Ecto neural progenitor cell (in vitro differentiated cells): ENCODE data around the gene CORO7.

ENCODE experiments used
- DNase-seq: peaks from one replicate; pipeline ENCODE4 v3.0.0-alpha.2; 2018; ENCODE audit warnings: low spot score

The CORO7 gene

DNA sequence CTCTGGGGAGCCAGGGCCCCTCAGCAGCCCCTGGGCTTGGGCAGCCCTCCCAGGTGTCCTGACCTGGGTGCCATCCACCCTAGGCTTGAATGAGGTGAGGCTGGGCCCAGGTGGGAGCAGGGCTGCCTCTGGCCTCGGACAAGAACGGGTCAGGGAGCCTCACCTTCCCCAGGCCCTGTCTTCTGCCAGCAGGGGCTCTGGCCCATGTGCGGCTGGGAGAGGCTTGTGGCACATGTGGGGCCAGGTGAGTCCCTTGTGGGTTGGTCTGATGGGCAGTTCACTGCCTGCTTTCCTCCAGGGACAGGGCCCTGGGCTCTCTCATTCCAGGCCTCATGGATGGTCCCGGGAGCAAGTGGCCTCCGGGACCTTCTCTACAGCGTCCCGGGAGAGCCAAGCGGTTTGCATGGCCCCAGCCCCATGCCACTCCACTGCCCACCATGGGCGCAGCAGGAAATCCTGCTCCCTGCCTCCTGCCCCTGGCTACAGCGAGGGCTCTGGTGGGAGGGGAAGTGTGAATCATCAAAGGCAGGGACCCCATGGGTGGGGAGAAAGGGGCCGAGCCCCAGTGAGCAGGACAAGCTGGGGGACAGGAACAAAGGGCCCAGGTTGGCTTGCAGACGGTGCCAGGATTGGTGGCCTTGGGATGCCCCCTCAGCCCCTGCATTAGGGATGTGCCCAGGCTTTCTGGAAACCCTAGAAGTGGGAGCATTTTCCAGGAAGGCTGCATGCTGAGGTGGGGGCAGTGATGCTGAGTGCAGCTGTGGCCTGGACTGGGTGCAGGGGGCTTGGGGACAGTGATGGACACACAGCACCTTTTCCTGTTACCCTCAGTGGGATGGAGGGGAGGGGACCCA, 32.6 kb downstream of the CORO7 start:
- no peak for DNase-seq

DNA sequence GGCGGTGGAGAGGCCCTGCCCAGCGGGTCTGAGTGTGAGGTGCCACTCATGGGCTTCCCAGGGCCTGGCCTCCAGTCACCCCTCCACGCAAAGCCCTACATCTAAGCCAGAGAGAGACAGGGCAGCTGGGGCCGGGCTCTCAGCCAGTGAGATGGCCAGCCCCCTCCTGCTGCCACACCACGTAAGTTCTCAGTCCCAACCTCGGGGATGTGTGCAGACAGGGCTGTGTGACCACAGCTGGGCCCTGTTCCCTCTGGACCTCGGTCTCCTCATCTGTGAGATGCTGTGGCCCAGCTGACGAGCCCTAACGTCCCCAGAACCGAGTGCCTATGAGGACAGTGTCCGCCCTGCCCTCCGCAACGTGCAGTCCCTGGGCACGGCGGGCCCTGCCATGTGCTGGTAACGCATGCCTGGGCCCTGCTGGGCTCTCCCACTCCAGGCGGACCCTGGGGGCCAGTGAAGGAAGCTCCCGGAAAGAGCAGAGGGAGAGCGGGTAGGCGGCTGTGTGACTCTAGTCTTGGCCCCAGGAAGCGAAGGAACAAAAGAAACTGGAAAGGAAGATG, 33.5 kb downstream of the CORO7 start:
- DNase-seq = no peak

DNA sequence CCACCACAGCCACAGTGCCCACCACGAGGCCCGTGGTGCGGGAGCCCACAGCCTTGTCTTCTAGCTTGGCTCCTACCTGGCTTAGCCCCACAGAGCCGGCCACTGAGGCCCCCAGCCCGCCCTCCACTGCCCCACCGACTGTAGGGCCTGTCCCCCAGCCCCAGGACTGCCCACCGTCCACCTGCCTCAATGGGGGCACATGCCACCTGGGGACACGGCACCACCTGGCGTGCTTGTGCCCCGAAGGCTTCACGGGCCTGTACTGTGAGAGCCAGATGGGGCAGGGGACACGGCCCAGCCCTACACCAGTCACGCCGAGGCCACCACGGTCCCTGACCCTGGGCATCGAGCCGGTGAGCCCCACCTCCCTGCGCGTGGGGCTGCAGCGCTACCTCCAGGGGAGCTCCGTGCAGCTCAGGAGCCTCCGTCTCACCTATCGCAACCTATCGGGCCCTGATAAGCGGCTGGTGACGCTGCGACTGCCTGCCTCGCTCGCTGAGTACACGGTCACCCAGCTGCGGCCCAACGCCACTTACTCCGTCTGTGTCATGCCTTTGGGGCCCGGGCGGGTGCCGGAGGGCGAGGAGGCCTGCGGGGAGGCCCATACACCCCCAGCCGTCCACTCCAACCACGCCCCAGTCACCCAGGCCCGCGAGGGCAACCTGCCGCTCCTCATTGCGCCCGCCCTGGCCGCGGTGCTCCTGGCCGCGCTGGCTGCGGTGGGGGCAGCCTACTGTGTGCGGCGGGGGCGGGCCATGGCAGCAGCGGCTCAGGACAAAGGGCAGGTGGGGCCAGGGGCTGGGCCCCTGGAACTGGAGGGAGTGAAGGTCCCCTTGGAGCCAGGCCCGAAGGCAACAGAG, 34.2 kb downstream of the CORO7 start:
- no peak for DNase-seq

DNA sequence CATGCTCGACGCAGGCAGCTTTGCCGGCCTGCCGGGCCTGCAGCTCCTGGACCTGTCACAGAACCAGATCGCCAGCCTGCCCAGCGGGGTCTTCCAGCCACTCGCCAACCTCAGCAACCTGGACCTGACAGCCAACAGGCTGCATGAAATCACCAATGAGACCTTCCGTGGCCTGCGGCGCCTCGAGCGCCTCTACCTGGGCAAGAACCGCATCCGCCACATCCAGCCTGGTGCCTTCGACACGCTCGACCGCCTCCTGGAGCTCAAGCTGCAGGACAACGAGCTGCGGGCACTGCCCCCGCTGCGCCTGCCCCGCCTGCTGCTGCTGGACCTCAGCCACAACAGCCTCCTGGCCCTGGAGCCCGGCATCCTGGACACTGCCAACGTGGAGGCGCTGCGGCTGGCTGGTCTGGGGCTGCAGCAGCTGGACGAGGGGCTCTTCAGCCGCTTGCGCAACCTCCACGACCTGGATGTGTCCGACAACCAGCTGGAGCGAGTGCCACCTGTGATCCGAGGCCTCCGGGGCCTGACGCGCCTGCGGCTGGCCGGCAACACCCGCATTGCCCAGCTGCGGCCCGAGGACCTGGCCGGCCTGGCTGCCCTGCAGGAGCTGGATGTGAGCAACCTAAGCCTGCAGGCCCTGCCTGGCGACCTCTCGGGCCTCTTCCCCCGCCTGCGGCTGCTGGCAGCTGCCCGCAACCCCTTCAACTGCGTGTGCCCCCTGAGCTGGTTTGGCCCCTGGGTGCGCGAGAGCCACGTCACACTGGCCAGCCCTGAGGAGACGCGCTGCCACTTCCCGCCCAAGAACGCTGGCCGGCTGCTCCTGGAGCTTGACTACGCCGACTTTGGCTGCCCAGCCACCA, 35.1 kb downstream of the CORO7 start:
- DNase-seq = no peak

DNA sequence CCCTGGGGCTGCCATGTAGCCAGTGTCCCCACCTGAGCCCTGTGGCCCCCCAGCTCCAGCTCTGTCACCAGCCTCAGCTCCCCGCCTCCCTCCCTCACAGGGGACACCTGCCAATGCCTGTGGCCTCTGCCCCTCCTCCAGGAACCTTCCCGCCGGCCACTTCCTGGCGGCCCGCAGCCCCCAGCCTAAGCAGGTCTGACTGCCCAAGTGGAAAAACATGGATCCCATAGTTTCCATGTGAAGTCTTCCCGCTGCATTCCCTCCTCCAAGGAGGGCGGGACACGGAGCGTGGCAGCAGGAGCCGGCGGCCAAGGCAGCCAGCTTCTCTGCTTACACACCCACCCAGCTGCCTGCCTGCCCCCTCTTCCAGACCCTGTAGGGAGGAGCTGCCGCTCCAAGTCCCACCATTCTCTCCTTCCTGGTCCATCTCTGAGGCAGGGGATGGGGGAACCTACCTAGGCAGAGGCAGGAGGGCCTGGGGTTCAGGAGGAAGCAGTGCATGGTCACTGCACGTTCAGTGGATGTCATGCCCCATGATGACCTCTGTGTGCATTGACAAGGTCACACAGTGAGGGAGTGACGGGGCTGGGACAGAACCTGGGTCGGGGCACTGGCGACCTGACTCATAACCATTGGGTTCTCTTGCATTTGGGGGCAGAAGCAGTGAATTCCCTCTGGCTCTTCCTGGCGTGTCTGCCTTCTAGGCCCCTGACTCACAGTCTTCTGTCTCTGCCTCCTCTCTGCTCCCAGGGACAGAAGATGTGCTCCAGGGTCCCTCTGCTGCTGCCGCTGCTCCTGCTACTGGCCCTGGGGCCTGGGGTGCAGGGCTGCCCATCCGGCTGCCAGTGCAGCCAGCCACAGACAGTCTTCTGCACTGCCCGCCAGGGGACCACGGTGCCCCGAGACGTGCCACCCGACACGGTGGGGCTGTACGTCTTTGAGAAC, 36.0 kb downstream of the CORO7 start:
- DNase-seq = no peak

DNA sequence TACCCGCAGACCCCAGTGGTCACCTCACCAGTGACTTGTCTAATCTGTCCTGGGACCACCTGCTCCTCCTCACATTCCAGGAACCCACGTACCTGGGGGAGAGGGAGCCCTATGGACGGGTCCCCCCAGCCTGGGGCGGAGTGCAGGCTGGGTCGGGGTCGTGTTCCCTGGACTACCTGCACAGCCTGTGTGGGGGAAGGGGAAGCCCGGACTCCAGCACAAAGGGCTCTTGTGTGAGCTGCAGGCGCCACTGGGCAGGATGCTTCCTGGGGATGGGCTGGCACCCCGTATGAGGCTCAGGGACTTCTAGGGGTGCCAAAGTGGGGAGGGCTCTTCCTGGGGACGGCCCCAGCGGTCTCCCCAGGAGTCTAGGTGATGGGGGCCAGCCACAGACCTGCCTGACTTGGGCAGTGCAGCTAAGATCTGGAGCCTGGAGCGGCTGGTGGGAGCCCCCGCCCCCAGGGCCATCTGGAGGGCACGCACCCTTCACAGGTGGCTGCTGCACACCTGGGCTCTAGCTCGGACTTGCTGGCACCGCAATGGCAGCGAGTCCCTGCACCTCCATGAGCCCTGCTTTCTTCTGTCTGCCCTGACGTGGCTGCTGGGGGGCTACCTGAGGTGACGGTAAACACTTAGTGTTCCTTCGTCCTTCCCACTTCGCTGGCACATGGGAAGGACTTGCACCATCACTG, 37.3 kb downstream of the CORO7 start:
- no peak for DNase-seq

DNA sequence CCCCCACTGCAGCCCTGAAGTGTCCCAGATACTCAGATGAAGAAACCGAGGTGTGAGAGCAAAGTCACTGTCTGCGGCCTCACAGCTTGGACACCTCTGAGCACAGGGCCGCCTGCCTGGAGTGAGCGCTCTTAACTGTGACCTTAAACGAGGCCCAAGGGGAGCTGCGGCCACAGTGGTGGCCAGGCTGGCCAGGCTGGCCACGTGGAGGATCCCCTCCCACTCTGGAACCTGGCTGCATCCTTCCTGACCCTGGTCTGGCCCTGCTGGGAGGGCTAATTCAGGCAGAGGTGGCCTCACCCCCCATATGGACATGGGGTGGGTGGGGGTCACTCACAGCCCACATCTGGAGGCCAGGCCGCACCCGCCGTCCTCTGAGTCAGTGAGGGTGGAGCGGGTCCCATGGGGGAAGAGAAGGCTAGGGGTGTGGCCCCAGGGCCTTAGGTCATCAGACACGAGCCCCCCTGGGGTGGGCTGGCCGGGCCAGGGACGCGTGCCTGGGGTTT, 38.2 kb downstream of the CORO7 start:
- no peak for DNase-seq

DNA sequence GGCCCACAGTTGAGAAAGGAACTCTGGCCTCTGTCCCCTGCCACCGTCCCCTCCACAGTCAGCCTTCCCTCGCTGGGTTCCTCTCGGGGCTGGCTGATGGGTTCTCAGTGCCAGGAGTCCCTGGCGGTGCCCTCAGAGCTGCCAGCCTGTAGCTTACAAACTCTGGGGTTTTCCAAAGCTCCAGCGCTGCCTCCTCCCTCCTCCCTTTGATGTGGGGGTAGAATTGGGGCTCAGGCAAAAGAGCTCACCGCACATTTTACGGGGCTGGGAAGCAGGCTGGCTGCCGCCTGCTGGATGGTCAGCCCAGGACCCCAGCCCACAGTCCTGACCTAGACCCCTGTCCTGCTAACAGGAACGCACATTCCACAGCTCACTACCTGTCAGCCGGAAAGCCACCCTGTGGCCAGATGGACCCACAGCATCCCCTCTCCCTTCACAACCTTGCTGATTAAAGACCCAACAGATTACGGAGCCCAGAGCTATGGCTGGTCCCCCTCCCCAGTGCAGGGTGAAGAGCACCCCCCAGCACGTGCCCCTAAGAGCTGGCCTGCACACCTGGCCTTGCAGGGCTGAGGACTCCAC, 38.7 kb downstream of the CORO7 start:
- no peak for DNase-seq

DNA sequence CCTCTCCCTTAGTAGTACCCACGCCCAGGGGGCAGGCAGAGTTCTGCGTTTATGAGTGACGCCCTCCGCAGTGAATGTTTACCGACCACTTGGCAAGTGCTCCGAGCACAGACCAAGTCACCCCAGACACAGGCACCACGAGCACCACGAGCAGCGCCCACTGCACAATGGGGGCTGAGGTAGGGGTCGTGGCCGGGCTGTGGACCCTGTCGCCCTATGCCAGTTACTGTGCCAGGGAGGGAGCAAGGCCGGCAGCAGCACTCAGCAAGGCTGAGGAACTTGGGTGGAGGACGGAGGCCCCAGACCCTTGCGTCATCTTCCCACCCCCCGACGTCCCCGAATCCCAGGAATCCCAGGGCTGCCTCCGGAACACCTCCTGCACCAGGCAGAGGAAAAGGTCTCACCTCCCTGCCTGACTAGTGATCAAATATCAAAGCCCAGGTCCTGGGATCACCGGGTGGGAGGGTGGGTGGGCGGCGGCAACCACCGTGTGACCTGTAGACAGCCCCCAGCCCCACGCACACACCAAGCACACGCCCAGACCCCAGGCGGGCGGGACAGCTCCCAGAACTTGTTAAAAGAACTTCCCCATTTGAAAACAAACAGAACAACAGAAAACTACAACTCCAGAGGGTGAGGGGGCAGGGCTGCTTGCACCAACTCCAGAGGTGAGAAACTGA, 39.4 kb downstream of the CORO7 start:
- no peak for DNase-seq

DNA sequence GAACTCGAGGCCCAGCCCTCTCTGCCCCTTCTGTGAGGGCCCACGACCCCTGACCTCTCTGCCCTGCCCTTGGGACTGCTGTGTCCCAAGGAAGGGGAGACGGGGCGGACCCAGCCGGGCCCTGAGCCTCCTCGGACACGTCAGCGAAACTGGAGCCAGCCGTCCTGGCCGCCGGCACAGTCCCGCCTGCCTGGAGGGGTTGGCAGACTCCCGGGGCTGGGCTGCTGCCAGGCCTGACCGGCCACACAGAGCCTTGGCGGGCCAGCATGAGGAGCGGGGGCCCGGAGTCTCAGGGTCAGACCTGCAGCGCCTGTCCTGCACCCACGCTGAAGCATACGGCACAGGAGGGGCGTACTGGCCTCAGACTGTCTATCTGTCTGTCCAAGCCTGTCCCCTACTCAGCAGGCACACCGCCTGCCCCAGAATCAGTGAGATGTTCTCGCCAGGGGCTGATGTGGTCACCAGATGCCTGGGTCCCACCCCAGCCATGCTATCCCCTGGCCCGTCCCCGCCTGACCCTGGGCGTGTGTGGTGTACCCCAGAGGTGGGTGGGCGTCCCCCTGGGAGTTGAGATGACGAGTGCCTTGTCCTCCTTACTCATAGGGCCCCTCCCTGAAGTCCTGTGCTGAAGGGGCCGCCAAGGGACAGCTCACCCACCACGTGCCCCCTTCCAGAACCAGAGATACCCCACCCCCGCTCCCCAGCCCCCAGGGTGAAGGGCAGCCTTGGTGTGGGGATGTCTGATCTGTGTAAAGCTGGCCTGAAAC, 40.1 kb downstream of the CORO7 start:
- DNase-seq = no peak

DNA sequence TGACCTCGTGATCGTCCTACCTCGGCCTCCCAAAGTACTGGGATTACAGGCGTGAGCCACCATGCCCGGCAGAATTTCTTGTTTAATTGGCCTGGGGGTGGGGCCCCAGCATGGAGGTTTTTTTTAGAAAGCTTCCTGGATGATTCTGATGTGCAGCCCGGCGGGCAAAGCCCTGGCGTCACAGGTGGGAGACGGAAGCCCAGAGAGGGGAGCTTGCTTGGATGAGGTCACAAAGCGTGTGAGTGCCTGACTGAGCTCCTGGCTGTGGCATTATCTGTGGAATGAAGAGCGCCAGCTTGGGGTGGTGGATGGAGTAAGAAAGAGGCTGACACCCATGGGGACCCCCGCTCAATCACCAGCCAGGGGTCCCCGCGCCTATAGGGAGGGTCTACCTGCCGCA, 40.7 kb downstream of the CORO7 start:
- no peak for DNase-seq

DNA sequence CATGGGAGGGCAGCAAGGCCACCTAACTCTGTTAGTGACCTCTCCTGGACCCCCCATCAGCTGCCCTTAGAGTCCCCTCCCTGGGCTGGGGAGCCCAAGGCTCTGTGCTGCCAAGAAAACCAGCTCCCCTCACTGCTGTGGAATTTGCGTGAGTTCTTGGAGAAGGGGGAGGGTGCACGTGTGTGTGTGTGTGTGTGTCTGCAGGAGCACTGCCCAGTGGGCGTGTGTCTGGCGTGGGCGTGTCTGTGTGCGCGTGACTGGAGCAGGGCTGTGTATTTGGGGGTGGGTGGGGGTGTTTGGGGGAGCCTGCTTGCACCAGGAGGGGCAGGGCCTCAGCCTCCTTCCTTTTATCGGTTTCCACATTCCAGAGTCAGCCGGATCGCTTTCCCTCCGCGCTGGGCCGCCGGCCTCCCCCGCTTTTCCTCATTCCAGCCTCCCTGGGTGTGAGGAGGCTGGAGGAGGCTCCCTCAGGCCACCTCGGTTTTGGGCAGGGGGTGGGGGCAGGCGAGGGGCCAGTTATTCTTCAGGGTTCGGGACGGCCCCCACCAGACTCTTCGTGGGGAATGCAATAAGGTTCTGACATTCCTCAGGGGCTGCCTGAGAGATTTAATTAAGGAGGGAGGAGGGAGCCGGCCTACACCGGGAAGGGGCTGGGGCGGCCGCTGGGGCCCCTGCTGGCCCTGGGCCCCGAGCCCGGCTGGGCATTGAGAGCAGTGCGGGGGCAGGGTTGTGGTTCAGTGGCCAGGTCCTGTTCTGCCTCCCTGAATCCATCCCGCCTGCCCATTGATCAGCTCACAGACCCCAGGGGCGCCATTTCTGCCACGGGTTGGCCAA, 42.3 kb downstream of the CORO7 start:
- peak; percentile 78 for DNase-seq

DNA sequence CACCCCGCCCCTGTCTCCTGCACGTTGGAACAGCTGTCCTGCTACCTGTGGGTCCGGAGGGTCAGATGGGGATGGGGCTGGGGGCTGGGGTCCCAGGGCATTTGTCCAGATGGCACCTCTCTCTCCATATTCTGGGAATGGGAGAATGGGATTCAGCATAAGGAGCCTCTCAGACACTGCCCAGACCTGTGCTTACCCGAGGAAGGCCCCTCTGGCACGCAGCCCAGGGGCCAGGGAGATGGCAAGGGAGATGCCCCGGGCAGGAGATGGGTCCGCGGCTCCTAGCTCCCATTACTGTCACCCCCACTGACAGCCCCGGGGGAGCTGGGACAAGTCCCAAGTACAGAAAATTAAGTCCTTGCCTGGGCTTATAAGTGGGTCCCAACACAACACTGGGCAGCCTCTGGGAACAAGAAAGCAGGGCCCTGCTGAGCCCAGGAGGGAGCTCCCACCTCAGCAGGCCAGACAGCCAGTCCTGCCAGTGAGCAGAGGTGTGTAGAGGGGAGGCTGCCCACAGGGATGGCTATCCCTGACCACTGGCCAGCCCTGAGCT, 43.0 kb downstream of the CORO7 start:
- DNase-seq = no peak

DNA sequence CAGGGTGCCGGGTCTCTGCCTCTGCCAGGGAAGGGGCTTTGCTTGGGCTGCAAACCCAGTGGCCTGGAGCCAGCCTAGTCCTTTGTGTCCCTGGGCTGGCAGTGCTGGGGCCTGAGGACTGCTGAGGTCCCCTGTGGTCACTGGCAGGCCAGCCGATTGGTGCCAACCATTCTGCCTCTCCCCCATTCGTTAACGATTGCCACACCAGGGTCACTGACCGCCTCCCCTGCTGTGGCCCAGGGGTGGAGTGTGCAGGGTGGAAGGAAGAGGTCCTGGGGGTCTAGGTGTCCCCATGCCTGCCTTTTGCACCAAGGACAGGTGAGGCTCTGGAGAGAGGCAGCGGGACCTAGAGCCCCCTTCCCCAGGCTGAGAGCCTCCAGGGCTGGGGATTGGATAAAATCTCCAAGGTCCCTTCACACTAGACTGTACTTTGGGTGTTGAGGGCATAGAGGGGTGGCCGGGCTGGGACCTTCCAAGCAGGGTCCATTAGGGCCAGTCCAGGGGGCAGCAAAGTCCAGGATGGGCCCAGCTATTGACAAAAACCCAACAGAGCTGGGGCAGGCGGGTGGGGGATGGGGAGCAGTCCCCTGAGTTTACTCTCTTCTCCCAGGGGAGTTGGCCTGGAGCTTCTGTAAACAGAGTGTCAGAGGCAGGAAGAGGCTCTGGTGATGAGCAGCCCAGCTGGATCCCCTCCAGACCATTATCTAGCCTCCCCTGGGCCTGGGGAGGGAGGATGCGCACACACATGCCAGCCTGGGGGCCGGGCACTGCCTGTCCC, 43.6 kb downstream of the CORO7 start:
- no peak for DNase-seq

DNA sequence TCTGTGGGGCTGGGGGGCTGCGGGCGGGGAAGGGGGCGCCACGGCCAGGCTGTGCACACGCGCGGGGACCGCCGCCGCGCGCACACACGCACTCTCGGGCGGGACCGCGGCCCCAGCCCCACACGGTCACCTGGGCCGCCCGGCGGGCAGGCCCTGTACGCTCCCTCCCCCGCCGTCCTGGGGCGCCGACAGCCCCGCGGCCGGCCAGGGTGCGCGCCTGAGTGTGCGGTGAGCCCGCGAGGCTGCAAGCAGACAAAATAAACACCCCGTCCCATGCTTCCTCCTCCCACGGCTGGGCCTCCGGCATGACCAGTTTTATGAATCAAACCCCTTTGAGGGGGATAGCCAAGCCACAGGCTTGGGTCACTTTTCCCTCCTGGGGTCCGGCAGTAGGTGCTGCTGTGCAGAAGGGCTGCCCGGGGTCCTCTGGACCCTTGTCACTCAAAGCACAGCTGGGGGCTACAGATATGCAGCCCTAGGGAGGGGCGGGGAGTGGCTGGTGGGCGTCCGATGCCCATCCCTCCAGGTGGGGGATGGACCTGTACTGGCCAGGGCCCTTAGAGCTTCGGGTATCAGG, 44.3 kb downstream of the CORO7 start:
- no peak for DNase-seq
